NCI-H128 (cell line): ENCODE results near the gene BLTP2.
"Not testable (repeated sequence)": the region's sequence is repeated elsewhere in the genome, so short reads cannot be mapped to it uniquely, and the experiment has no call there.

Experiments
- DNase-seq: peaks from one replicate; lab custom pipeline; 2025; ENCODE audit not compliant: unreplicated experiment; lab: John Stamatoyannopoulos, UW

BLTP2 gene

GRCh38 chr17:28646039-28646754 lies 1.2 kb upstream of the BLTP2 start:
- DNase-seq = no peak

- no peak for DNase-seq
Observed at GRCh38 chr17:28645576-28645939, 600 bp upstream of the BLTP2 start.

- no peak for DNase-seq
Observed at GRCh38 chr17:28643983-28644786, 773 bp downstream of the BLTP2 start.

GRCh38 chr17:28641579-28641978 lies 3.4 kb downstream of the BLTP2 start:
- no peak for DNase-seq

GRCh38 chr17:28635506-28635905 lies 9.5 kb downstream of the BLTP2 start:
- no peak for DNase-seq

GRCh38 chr17:28634206-28634865 lies 10.6 kb downstream of the BLTP2 start:
- peak; percentile 31 for DNase-seq

GRCh38 chr17:28626818-28627217 lies 18.1 kb downstream of the BLTP2 start:
- no peak for DNase-seq

- DNase-seq = no peak
Observed at GRCh38 chr17:28624148-28624547, 20.8 kb downstream of the BLTP2 start.

GRCh38 chr17:28623696-28624095 lies 21.3 kb downstream of the BLTP2 start:
- DNase-seq = no peak

GRCh38 chr17:28622186-28622585 lies 22.8 kb downstream of the BLTP2 start:
- no peak for DNase-seq

GRCh38 chr17:28620010-28620409 lies 24.9 kb downstream of the BLTP2 start:
- no peak for DNase-seq

GRCh38 chr17:28618464-28618863 lies 26.5 kb downstream of the BLTP2 start:
- DNase-seq = no peak

GRCh38 chr17:28616281-28616680 lies 28.7 kb downstream of the BLTP2 start:
- no peak for DNase-seq

- no peak for DNase-seq
Observed at GRCh38 chr17:28615260-28615940, 29.6 kb downstream of the BLTP2 start.

- DNase-seq = no peak
Observed at GRCh38 chr17:28613931-28614381, 31.0 kb downstream of the BLTP2 start, which contains the start of gene RSKR. RSKR (minus strand) TSS chr17:28614185; CDS start chr17:28614161, 24 bp downstream.

- DNase-seq = no peak
Observed at GRCh38 chr17:28612936-28613872, 31.8 kb downstream of the BLTP2 start.

GRCh38 chr17:28612531-28612930 lies 32.4 kb downstream of the BLTP2 start:
- no peak for DNase-seq

- no peak for DNase-seq
Observed at GRCh38 chr17:28610376-28610775, 34.6 kb downstream of the BLTP2 start.

- not testable (repeated sequence) for DNase-seq
Observed at GRCh38 chr17:28604031-28604430, 40.9 kb downstream of the BLTP2 start.
